Measurements from ENCODE around the gene GMDS. TPM values are rescaled to one million over a fixed set of nuclear protein-coding genes. Genes with fewer than 3 reads are reported as not detected.

GMDS gene
- total and polyA plus RNA-seq, 2 of the 8 experiments (the other 6 are each of a cell fraction or from before 2014, with no cell fraction given) = 16.8 to 50.0 TPM

- H3K27ac ChIP-seq (ENCODE audit: low read depth, low read length) = no peak overlapping the region
- H3K56ac ChIP-seq (replicated peaks; ENCODE audit: insufficient read length, low read depth, low read length) = no peak overlapping the region
- DNase-seq (ENCODE audit: low read depth in 1 of 2, low spot score in 2 of 2) = no peak
- no peak for FAIRE-seq
- H2BK15ac ChIP-seq (ENCODE audit: low read length) = no peak overlapping the region
- no peak overlapping the region for H4K91ac ChIP-seq (replicated peaks; ENCODE audit: insufficient read length, low read length)
- ChIA-PET CTCF (ENCODE audit: partially characterized antibody) (interaction anchor here (1.0 to 1.5 kb wide), 4 partner anchors 11 to 33 kb away, joined by 3 to 6 read pairs (median 3); no protein-coding TSS in a partner anchor), POLR2A (ENCODE audit: partially characterized antibody) (interaction anchor here (0.6 kb wide), 1 partner anchor 16 kb away, joined by 3 read pairs; no protein-coding TSS in a partner anchor)
- H2BK12ac ChIP-seq (ENCODE audit: low read depth, low read length) = no peak overlapping the region
- H3K23ac ChIP-seq (ENCODE audit: insufficient read length) = no peak overlapping the region
- H3K9ac ChIP-seq (replicated peaks in 1 of 4; ENCODE audit: extremely low read depth in 1 of 4, low read depth in 3 of 4, low read length in 3 of 4) = no peak overlapping the region
- H3K4me3 ChIP-seq (ENCODE audit: extremely low read depth in 1 of 4, insufficient read depth in 2 of 4, low read depth in 3 of 4, low read length in 4 of 4) = no peak overlapping the region
- H2AK5ac ChIP-seq (ENCODE audit: low read depth, low read length) = no peak overlapping the region
- H2BK120ac ChIP-seq (replicated peaks; ENCODE audit: low read depth, low read length) = no peak overlapping the region
- 85% methylated on average over 11 of the region's 11 CpGs; no CpG with 5 or more reads in 1 of the 2 experiments for WGBS, 2 experiments (ENCODE audit: extremely low coverage in 1 of 2, insufficient coverage in 1 of 2, insufficient read length in 1 of 2, insufficient replicate concordance in 2 of 2, low coverage in 1 of 2, low lambda C conversion rate in 2 of 2, missing lambda C conversion rate in 1 of 2)
- peaks cover 2 to 3% of the 10 kb centered on the region in 2 experiments for H4K20me1 ChIP-seq (replicated peaks in 1 of 2; ENCODE audit: control insufficient read depth in 1 of 2, insufficient read depth in 2 of 2, low read length in 2 of 2)
- H3K18ac ChIP-seq (ENCODE audit: extremely low read depth, low read length) = no peak overlapping the region
- no peak overlapping the region for H2BK20ac ChIP-seq (ENCODE audit: low read length)
- no peaks in the 10 kb centered on the region for H3K4me1 ChIP-seq (replicated peaks in 1 of 4; ENCODE audit: control insufficient read depth in 3 of 4, insufficient read depth in 4 of 4, low read length in 3 of 4)
- H2AFZ ChIP-seq (ENCODE audit: low read length) = no peak overlapping the region
- H4K8ac ChIP-seq (ENCODE audit: extremely low read depth, insufficient read depth, low read length) = no peak overlapping the region
- H3K4me2 ChIP-seq (ENCODE audit: insufficient read depth in 1 of 2, low read depth in 2 of 2, low read length in 2 of 2) = no peak overlapping the region
- peaks cover 20 to 39% (median 33%) of the 10 kb centered on the region in 4 experiments for H3K27me3 ChIP-seq (replicated peaks in 1 of 4; ENCODE audit: control insufficient read depth in 3 of 4, extremely low read depth in 1 of 4, insufficient read depth in 3 of 4, low read length in 3 of 4)
- H3K23me2 ChIP-seq (ENCODE audit: low read depth, low read length) = no peaks in the 10 kb centered on the region; the same call in 1 of the 2 replicates
- no peak overlapping the region for H3K14ac ChIP-seq (ENCODE audit: insufficient read length)
- H3K79me1 ChIP-seq (ENCODE audit: low read depth, low read length) = no peaks in the 10 kb centered on the region
- H3K36me3 ChIP-seq (ENCODE audit: control insufficient read depth in 2 of 4, insufficient read depth in 4 of 4, low read length in 3 of 4) = no peaks in the 10 kb centered on the region
- no peak overlapping the region for H3K4ac ChIP-seq (replicated peaks; ENCODE audit: insufficient read length, low read depth, low read length)
- no peak overlapping the region for H2BK5ac ChIP-seq (ENCODE audit: low read depth, low read length)
- H3K79me2 ChIP-seq (ENCODE audit: control insufficient read depth in 1 of 2, insufficient read depth in 2 of 2, low read length in 2 of 2) = no peaks in the 10 kb centered on the region
- H3K9me3 ChIP-seq (ENCODE audit: insufficient read depth in 2 of 2, low read depth in 1 of 2, low read length in 1 of 2) = no peaks in the 10 kb centered on the region
- no peak overlapping the region for H4K5ac ChIP-seq (ENCODE audit: insufficient read length, low read depth, low read length)
- no peak for TF ChIP-seq TBP (IDR thresholded peaks at IDR 0.05; ENCODE audit: low read depth, low read length)
- no peak for TF ChIP-seq CEBPB (IDR thresholded peaks at IDR 0.05; ENCODE audit: low read depth, low read length)
- TF ChIP-seq, protein P1, sequence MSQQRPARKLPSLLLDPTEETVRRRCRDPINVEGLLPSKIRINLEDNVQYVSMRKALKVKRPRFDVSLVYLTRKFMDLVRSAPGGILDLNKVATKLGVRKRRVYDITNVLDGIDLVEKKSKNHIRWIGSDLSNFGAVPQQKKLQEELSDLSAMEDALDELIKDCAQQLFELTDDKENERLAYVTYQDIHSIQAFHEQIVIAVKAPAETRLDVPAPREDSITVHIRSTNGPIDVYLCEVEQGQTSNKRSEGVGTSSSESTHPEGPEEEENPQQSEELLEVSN (IDR thresholded peaks at IDR 0.05) = no peak
- TF ChIP-seq TAF1 (IDR thresholded peaks at IDR 0.05; ENCODE audit: low read depth, low read length) = no peak
- TF ChIP-seq CREB1 (IDR thresholded peaks at IDR 0.05) = no peak
- no peak for TF ChIP-seq SP2 (IDR thresholded peaks at IDR 0.05; ENCODE audit: low read length)
- TF ChIP-seq TCF12 (IDR thresholded peaks at IDR 0.05; ENCODE audit: low read depth, low read length) = no peak
- TF ChIP-seq HDAC6 (IDR thresholded peaks at IDR 0.05; ENCODE audit: low read depth, low read length) = no peak
- TF ChIP-seq CBX5 (IDR thresholded peaks at IDR 0.05; ENCODE audit: low read depth, low read length) = no peak
- TF ChIP-seq, protein P2, sequence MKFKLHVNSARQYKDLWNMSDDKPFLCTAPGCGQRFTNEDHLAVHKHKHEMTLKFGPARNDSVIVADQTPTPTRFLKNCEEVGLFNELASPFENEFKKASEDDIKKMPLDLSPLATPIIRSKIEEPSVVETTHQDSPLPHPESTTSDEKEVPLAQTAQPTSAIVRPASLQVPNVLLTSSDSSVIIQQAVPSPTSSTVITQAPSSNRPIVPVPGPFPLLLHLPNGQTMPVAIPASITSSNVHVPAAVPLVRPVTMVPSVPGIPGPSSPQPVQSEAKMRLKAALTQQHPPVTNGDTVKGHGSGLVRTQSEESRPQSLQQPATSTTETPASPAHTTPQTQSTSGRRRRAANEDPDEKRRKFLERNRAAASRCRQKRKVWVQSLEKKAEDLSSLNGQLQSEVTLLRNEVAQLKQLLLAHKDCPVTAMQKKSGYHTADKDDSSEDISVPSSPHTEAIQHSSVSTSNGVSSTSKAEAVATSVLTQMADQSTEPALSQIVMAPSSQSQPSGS (IDR thresholded peaks at IDR 0.05; ENCODE audit: low read length) = no peak
- no peak for TF ChIP-seq POLR2AphosphoS5 (IDR thresholded peaks at IDR 0.05; ENCODE audit: low read depth, low read length)
- TF ChIP-seq TEAD4 (IDR thresholded peaks at IDR 0.05; ENCODE audit: low read depth, low read length) = no peak
- no peak for TF ChIP-seq ZNF274 (IDR thresholded peaks at IDR 0.05; ENCODE audit: borderline replicate concordance, extremely low read depth, low read length)
Measured at GRCh38 chr6:1630771-1631217, 614.6 kb downstream of the GMDS start.
